Neural crest cell (in vitro differentiated cells): ENCODE measurements around the gene FHOD3. TPM values are rescaled to one million over a fixed set of nuclear protein-coding genes. Genes with fewer than 3 reads are reported as not detected.

ENCODE experiments used
- DNase-seq: peaks from one replicate; pipeline ENCODE4 v3.0.0; 2021; ENCODE audit warnings: low read depth, mixed read lengths, low spot score
- H3K27ac Mint-ChIP-seq: one replicate; pipeline ENCODE4 v1.8.0; 2021; ENCODE audit warnings: mild to moderate bottlenecking, mixed read lengths; ENCODE audit not compliant: unreplicated experiment
- H3K27me3 Mint-ChIP-seq: 2 replicates; pipeline ENCODE4 v1.8.0; 2021; ENCODE audit warnings: low read depth, mild to moderate bottlenecking, mixed read lengths
- H3K36me3 Mint-ChIP-seq: 2 replicates; pipeline ENCODE4 v1.8.0; 2021; ENCODE audit warnings: low read depth, mild to moderate bottlenecking, mixed read lengths
- H3K4me1 Mint-ChIP-seq: 2 replicates; pipeline ENCODE4 v1.8.0; 2021; ENCODE audit warnings: mixed read lengths
- H3K4me3 Mint-ChIP-seq: one replicate; pipeline ENCODE4 v1.8.0; 2021; ENCODE audit warnings: mild to moderate bottlenecking, mixed read lengths
- H3K9me3 Mint-ChIP-seq: 2 replicates; pipeline ENCODE4 v1.8.0; 2021; ENCODE audit warnings: mixed read lengths
- total RNA-seq: library from RNA; stranded (reverse); gene quantifications from 2 replicates; pipeline ENCODE4 v1.2.1, GENCODE V29; 2021
- TF ChIP-seq, protein P1 (sequence below): fragments of 200-600 bp; sonication (generic); conservative IDR thresholded peaks from 2 replicates; pipeline ENCODE4 v1.5.0; 2021; ENCODE audit warnings: antibody characterized with exemption, mild to moderate bottlenecking

FHOD3 gene
- total RNA-seq, 1 donor from 2014 or later = 28.6 TPM

DNA sequence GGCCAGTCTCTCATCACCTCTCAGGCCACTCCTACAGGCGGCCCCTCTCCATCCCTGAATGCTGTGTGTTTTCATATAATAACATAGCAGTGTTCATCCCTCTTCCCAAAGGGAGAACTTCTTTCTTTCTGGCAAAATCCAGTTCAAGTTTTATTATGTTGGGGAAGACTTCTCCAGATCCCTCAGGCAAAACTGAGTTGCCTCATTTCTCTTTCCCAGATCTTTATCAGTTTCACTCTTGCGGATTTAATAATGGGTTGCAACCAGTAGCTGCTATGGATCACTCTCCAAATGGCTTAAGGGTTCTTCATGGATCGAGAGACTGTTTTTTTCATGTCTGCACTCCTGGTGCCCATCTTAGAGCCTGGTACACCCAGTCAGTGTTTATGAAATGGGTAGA is 129.9 kb downstream of the FHOD3 start:
- no peaks in the 10 kb centered on the region for H3K27me3 Mint-ChIP-seq
- H3K4me1 Mint-ChIP-seq = peaks cover 6% of the 10 kb centered on the region
- no peaks in the 10 kb centered on the region for H3K36me3 Mint-ChIP-seq
- TF ChIP-seq, protein P1, sequence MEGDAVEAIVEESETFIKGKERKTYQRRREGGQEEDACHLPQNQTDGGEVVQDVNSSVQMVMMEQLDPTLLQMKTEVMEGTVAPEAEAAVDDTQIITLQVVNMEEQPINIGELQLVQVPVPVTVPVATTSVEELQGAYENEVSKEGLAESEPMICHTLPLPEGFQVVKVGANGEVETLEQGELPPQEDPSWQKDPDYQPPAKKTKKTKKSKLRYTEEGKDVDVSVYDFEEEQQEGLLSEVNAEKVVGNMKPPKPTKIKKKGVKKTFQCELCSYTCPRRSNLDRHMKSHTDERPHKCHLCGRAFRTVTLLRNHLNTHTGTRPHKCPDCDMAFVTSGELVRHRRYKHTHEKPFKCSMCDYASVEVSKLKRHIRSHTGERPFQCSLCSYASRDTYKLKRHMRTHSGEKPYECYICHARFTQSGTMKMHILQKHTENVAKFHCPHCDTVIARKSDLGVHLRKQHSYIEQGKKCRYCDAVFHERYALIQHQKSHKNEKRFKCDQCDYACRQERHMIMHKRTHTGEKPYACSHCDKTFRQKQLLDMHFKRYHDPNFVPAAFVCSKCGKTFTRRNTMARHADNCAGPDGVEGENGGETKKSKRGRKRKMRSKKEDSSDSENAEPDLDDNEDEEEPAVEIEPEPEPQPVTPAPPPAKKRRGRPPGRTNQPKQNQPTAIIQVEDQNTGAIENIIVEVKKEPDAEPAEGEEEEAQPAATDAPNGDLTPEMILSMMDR = no peak
- DNase-seq = no peak
- peaks cover 2% of the 10 kb centered on the region for H3K9me3 Mint-ChIP-seq
- H3K4me3 Mint-ChIP-seq = no peak overlapping the region
- H3K27ac Mint-ChIP-seq = no peak overlapping the region

DNA sequence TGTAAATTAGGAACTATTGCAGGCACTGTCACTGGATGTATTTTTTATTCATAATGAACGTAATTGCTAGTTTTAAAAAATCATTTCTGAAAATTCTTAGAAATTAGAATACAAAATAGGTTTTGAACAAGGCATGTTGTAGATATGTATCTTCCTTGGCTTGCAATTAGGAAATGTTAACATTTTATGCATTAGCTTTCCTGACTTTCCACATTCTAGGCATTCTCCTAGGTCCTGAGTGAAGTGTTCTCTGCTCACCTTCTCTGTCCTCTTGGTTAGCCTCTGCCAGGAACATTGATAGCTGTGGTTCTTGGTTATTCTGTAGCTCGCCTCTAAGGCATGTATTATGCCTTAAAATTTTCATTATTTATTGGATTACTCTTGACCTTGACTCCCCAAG is 130.3 kb downstream of the FHOD3 start:
- no peak overlapping the region for H3K27ac Mint-ChIP-seq
- peaks cover 6% of the 10 kb centered on the region for H3K4me1 Mint-ChIP-seq
- peaks cover 2% of the 10 kb centered on the region for H3K9me3 Mint-ChIP-seq
- no peak for DNase-seq
- no peaks in the 10 kb centered on the region for H3K27me3 Mint-ChIP-seq
- no peaks in the 10 kb centered on the region for H3K36me3 Mint-ChIP-seq
- TF ChIP-seq, protein P1 = no peak
- no peak overlapping the region for H3K4me3 Mint-ChIP-seq

DNA sequence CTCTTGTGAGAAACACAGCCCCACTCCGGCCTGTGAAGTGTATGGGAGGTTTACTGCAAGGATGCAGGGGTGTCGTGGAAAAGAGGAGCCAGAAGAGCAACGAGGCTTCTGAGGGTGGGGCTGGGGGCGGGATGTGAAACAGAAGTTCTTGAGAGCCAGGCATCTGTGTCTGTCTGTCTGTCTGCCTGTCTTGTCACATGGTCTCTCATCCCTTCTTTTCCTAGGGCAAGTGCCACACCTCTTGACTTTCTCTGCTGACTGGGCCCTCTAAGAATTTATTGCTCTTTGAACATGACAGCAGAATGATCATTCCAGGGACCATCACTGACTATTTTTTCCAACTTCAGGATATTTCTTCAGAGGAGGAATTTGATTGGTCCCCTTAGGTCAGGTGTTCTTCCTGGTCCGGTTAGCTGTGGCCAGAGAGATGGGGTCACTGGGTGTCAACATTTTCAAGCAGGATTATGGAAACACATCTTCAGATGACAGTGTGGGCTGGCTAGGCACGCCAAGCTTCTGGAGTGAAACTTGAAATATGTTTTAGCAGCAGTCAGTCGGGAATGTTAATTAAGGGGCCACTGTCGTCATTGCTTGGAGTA is 131.0 kb downstream of the FHOD3 start:
- Mint-ChIP-seq H3K4me1 (peaks cover 6% of the 10 kb centered on the region), H3K36me3 (no peaks in the 10 kb centered on the region), H3K27ac (no peak overlapping the region), H3K9me3 (peaks cover 2% of the 10 kb centered on the region), H3K4me3 (no peak overlapping the region), H3K27me3 (no peaks in the 10 kb centered on the region)
- DNase-seq = no peak
- TF ChIP-seq, protein P1 = no peak

DNA sequence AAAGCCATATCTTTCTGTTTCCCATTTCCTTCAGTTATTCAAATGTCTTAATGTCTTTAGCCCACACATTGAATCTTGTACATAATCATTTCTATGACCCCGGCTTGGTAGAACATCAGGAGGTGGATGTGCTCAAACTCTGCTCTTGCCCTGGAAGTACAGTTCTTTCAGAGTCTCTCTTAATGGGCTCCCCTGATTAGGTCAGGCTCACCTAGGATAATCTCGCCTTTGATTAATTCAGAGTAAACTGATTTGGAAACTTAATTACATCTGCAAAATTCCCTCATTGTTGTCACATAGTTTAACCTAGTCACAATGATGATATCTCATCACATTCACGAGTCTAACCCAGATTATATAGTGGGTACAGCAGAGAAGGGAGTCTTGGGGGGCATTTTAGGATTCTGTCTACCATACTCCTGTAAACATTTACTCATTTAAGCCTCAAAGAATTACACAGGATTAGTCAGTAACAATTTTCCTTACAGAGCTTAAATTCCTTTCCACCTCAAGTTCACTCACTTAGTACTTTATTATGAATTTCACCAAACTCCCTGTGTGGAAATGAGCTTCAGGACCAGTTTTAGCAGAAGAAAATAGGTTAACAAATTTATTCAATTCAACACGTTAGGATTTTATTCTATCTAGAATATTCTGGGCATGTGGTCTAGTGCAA is 135.5 kb downstream of the FHOD3 start:
- Mint-ChIP-seq H3K36me3 (no peaks in the 10 kb centered on the region), H3K9me3 (peaks cover 2% of the 10 kb centered on the region), H3K27me3 (no peaks in the 10 kb centered on the region), H3K4me1 (no peaks in the 10 kb centered on the region), H3K27ac (no peak overlapping the region), H3K4me3 (no peak overlapping the region)
- no peak for DNase-seq
- TF ChIP-seq, protein P1 = no peak

DNA sequence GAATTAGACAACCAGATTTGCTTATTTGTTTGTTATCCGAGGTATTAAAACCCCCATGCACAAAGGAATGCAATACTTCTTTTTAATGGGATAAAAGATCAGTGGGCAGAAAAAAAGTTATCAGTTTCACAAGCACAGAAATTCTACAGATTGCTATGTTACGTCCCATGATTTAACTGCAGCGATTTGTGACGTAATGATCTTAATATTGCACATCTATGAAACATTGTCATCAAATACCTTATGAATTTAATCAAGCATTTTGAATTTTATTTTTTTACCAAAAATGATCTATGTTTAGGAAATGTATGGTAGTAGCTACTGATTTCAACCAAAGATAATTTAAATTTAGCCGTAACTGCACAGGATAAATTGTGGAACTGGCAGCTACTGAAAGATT is 138.9 kb downstream of the FHOD3 start:
- Mint-ChIP-seq H3K4me1 (peaks cover 7% of the 10 kb centered on the region), H3K27ac (no peak overlapping the region), H3K9me3 (no peaks in the 10 kb centered on the region), H3K36me3 (no peaks in the 10 kb centered on the region), H3K27me3 (no peaks in the 10 kb centered on the region), H3K4me3 (no peak overlapping the region)
- TF ChIP-seq, protein P1 = no peak
- DNase-seq = no peak
